ENCODE measurements around the gene GREM1. TPM values are rescaled to one million over a fixed set of nuclear protein-coding genes. Genes with fewer than 3 reads are reported as not detected.

GREM1 gene
- total and polyA plus RNA-seq, 2 of the 8 experiments (the other 6 are each of a cell fraction or from before 2014, with no cell fraction given): 0.12 to 1.1 TPM

GRCh38 chr15:32746116-32746857 is 28.5 kb downstream of the GREM1 start (continued):
- TF ChIP-seq EGR1 (IDR thresholded peaks at IDR 0.05; ENCODE audit: borderline replicate concordance, low read depth, low read length) (no peak), PHF8 (conservative IDR thresholded peaks at IDR 0.05; ENCODE audit: low read depth, low read length) (no peak), TEAD4 (IDR thresholded peaks at IDR 0.05; ENCODE audit: low read depth, low read length) (no peak), MAFK (IDR thresholded peaks at IDR 0.05; ENCODE audit: low read depth, low read length) (no peak), TAF7 (optimal IDR thresholded peaks at IDR 0.05; ENCODE audit: borderline replicate concordance, low read depth, low read length) (no peak), FOSL1 (IDR thresholded peaks at IDR 0.05; ENCODE audit: insufficient read depth, low read depth, low read length) (no peak)

Data from H1 (cell line).